OCI-LY1 (cell line): ENCODE results near the gene ACOT9.

Experiments
- H2AFZ ChIP-seq: fragments of 200-600 bp; sonication (generic), shearing (Covaris generic); 2 replicates; pipeline ENCODE4 v1.6.0; 2014; ENCODE audit warnings: antibody characterized with exemption, mild to moderate bottlenecking, low read length
- H3F3A ChIP-seq: fragments of 200-600 bp; sonication (generic), shearing (Covaris generic); 2 replicates; pipeline ENCODE4 v1.6.0; 2014; ENCODE audit warnings: mild to moderate bottlenecking, antibody characterized with exemption, low read length, moderate library complexity; ENCODE audit not compliant: insufficient read depth
- H3K27ac ChIP-seq: fragments of 200-600 bp; sonication (generic); 2 replicates; pipeline ENCODE4 v1.5.1; 2014; ENCODE audit warnings: low read length, mixed run types, mild to moderate bottlenecking, low read depth; ENCODE audit not compliant: poor library complexity, severe bottlenecking
- H3K27me3 ChIP-seq: fragments of 200-600 bp; sonication (generic); 2 replicates; pipeline ENCODE4 v1.6.0; 2014; ENCODE audit warnings: antibody characterized with exemption, mild to moderate bottlenecking, low read length, moderate library complexity; ENCODE audit not compliant: insufficient read depth
- H3K36me3 ChIP-seq: fragments of 200-600 bp; sonication (generic); 2 replicates; pipeline ENCODE4 v1.6.1; 2014; ENCODE audit warnings: mild to moderate bottlenecking, antibody characterized with exemption, low read length, moderate library complexity, mixed read lengths; ENCODE audit not compliant: insufficient read depth
- H3K4me1 ChIP-seq: fragments of 200-600 bp; sonication (generic); 2 replicates; pipeline ENCODE4 v1.5.1; 2014; ENCODE audit warnings: mild to moderate bottlenecking, low read length, moderate library complexity; ENCODE audit not compliant: insufficient read depth, severe bottlenecking
- H3K4me2 ChIP-seq: fragments of 200-600 bp; sonication (generic), shearing (Covaris generic); 2 replicates; pipeline ENCODE4 v1.6.1; 2014; ENCODE audit warnings: low read length
- H3K4me3 ChIP-seq: fragments of 200-600 bp; sonication (generic); 2 replicates; pipeline ENCODE4 v1.5.1; 2014; ENCODE audit warnings: low read length, low read depth, mild to moderate bottlenecking, mixed read lengths; ENCODE audit not compliant: poor library complexity, severe bottlenecking
- H3K79me2 ChIP-seq: fragments of 200-600 bp; shearing (Covaris generic); 2 replicates; pipeline ENCODE4 v1.6.1; 2016; ENCODE audit warnings: mixed run types, low read length, mixed read lengths; ENCODE audit not compliant: insufficient read depth
- H3K9ac ChIP-seq: fragments of 200-600 bp; sonication (generic), shearing (Covaris generic); 2 replicates; pipeline ENCODE4 v1.6.1; 2014; ENCODE audit warnings: mild to moderate bottlenecking, low read length, mixed read lengths
- H3K9me2 ChIP-seq: fragments of 200-600 bp; sonication (generic), shearing (Covaris generic); 2 replicates; pipeline ENCODE4 v1.6.1; 2014; ENCODE audit warnings: low read depth, mild to moderate bottlenecking, low read length, mixed read lengths
- H3K9me3 ChIP-seq: fragments of 200-600 bp; shearing (Covaris generic); 2 replicates; pipeline ENCODE4 v1.6.1; 2014; ENCODE audit warnings: low read length, mixed read lengths
- H4K20me1 ChIP-seq: fragments of 200-600 bp; sonication (generic), shearing (Covaris generic); 2 replicates; pipeline ENCODE4 v1.6.0; 2016; ENCODE audit warnings: mild to moderate bottlenecking, low read length; ENCODE audit not compliant: insufficient read depth
- EZH2 ChIP-seq: fragments of 200-600 bp; sonication (generic), shearing (Covaris generic); IDR thresholded peaks from 2 replicates; pipeline ENCODE4 v1.8.0; 2017; ENCODE audit warnings: borderline replicate concordance, mixed run types, mild to moderate bottlenecking, antibody characterized with exemption, low read length, moderate library complexity, mixed read lengths
- TF ChIP-seq, protein P1 (sequence below): fragments of 200-600 bp; sonication (generic), shearing (Covaris generic); IDR thresholded peaks from 2 replicates; pipeline ENCODE4 v1.5.1; 2017; ENCODE audit warnings: mild to moderate bottlenecking, antibody characterized with exemption, low read length, moderate library complexity, mixed read lengths

ACOT9 gene

GRCh38 chrX:23742174-23742696, 841 bp downstream of the ACOT9 start:
- H3K79me2 ChIP-seq, result no peaks in the 10 kb centered on the region

GRCh38 chrX:23737413-23737812, 5.7 kb downstream of the ACOT9 start:
- H3K4me2 ChIP-seq, result no peak overlapping the region
- H3K27ac ChIP-seq, result no peak overlapping the region
- no peak overlapping the region for H3K9ac ChIP-seq
- H2AFZ ChIP-seq, result no peak overlapping the region
- no peaks in the 10 kb centered on the region for H3K9me2 ChIP-seq
- no peaks in the 10 kb centered on the region for H3K9me3 ChIP-seq
- H4K20me1 ChIP-seq, result no peaks in the 10 kb centered on the region
- H3F3A ChIP-seq, result no peaks in the 10 kb centered on the region
- no peak overlapping the region for H3K4me3 ChIP-seq
- H3K36me3 ChIP-seq, result no peaks in the 10 kb centered on the region
- TF ChIP-seq, protein P1, sequence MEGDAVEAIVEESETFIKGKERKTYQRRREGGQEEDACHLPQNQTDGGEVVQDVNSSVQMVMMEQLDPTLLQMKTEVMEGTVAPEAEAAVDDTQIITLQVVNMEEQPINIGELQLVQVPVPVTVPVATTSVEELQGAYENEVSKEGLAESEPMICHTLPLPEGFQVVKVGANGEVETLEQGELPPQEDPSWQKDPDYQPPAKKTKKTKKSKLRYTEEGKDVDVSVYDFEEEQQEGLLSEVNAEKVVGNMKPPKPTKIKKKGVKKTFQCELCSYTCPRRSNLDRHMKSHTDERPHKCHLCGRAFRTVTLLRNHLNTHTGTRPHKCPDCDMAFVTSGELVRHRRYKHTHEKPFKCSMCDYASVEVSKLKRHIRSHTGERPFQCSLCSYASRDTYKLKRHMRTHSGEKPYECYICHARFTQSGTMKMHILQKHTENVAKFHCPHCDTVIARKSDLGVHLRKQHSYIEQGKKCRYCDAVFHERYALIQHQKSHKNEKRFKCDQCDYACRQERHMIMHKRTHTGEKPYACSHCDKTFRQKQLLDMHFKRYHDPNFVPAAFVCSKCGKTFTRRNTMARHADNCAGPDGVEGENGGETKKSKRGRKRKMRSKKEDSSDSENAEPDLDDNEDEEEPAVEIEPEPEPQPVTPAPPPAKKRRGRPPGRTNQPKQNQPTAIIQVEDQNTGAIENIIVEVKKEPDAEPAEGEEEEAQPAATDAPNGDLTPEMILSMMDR, result no peak
- TF ChIP-seq EZH2, result no peak
- peaks cover 10% of the 10 kb centered on the region for H3K4me1 ChIP-seq
- H3K79me2 ChIP-seq, result no peaks in the 10 kb centered on the region
- no peaks in the 10 kb centered on the region for H3K27me3 ChIP-seq

More at GRCh38 chrX:23742174-23742696, 841 bp downstream of the ACOT9 start:
- TF ChIP-seq, protein P1, result no peak
- no peak for TF ChIP-seq EZH2
- Histone ChIP-seq H4K20me1 (no peaks in the 10 kb centered on the region), H3K9me2 (no peaks in the 10 kb centered on the region), H3K27me3 (no peaks in the 10 kb centered on the region), H3K27ac (peak overlapping the region; percentile 39), H3K4me1 (peaks cover 23% of the 10 kb centered on the region), H3K9me3 (no peaks in the 10 kb centered on the region), H2AFZ (no peak overlapping the region), H3K9ac (peak overlapping the region; percentile 76), H3K4me2 (peak overlapping the region; percentile 76), H3K36me3 (no peaks in the 10 kb centered on the region), H3K4me3 (peak overlapping the region; percentile 86), H3F3A (no peaks in the 10 kb centered on the region)

- no peak overlapping the region for H3K9ac ChIP-seq
- no peak overlapping the region for H3K27ac ChIP-seq
- no peaks in the 10 kb centered on the region for H3K79me2 ChIP-seq
Measured at GRCh38 chrX:23736030-23736429, 7.0 kb downstream of the ACOT9 start.

More at GRCh38 chrX:23736030-23736429, 7.0 kb downstream of the ACOT9 start:
- no peaks in the 10 kb centered on the region for H3K9me3 ChIP-seq
- no peaks in the 10 kb centered on the region for H3K9me2 ChIP-seq
- H3K4me3 ChIP-seq, result no peak overlapping the region
- H3F3A ChIP-seq, result no peaks in the 10 kb centered on the region
- no peak overlapping the region for H3K4me2 ChIP-seq
- H3K36me3 ChIP-seq, result no peaks in the 10 kb centered on the region
- no peaks in the 10 kb centered on the region for H3K4me1 ChIP-seq
- no peaks in the 10 kb centered on the region for H3K27me3 ChIP-seq
- TF ChIP-seq EZH2, result no peak
- TF ChIP-seq, protein P1, result no peak
- H2AFZ ChIP-seq, result no peak overlapping the region
- H4K20me1 ChIP-seq, result no peaks in the 10 kb centered on the region
